HG02571 (cell line): Measurements from ENCODE around the gene IRF2BP1.
"Not testable (repeated sequence)": the region's sequence is repeated elsewhere in the genome, so short reads cannot be mapped to it uniquely, and the experiment has no call there.

ENCODE experiments used
- ATAC-seq: cut with Tn5 transposase; IDR thresholded peaks from one replicate; pipeline ENCODE4 v1.9.1; 2021; ENCODE audit warnings: mild to moderate bottlenecking, moderate library complexity; ENCODE audit not compliant: unreplicated experiment

Gene IRF2BP1

GRCh38 chr19:45902651-45903625 is 17.0 kb upstream of the IRF2BP1 start:
- peak; percentile 81 for ATAC-seq

DNA sequence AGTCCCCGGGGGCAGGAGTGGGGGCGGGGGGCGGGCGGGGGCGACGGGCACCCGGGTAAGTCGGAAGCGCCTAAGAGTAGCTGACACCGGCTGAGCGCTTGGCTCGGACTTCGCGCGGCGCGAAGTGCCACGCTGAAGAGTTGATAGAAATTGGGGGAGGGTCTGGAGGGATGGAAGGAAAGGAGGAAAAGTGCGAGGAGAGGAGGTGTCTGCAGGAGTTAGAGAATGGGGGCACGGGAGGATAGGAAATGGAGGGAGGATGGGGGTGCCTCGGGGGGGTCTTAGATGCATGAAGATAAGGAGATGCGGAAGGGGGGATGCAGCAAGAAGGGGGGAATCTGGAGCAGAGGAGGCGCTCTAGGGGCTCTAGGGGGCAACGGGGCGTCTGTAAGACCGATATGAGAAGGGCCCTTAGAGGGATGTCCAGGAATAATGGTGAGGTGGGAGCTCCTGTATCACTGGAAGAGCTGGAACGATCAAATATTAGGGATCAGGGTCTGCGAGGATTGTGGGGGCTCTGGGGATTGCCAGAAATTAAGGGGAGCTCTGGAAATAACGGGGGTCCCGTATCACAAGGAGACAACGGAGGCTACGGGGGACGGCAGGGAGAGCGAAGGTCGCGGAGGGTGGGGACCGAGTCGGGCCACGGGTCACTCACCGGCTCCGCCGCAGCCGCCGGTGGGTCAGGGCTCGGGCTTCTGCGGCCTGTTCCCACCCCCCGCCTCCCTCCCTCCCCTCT is 16.1 kb upstream of the IRF2BP1 start, which contains the start of gene MYPOP:
Gene MYPOP (minus strand): TSS at position 702 of the 739 bp plus-strand sequence. CDS start 840 bp downstream, outside the sequence.
- ATAC-seq, result no peak

DNA sequence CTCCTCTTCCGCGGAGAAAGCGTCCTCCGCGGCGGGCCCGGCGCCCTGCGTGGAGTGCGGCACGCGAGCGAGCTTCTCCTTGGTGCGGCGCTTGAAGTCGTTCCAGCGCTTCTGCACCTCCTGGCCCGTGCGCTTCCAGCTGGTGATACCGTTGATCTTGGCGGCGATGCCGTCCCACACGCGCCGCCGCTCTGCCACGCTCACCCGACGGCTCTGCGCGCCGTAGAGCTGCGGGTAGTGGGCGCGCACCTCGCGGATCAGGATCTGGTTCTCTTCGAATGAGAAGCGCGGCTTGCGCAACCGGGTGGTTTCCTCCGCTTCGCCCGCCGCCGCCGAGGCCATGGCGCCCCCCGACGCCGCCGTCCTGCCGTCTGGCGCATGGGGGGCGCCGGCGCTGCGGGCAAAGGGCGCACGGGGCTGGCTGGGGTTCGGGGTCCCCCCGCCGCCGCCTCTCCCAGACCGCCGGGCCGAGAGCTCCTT is 15.5 kb upstream of the IRF2BP1 start:
- no peak for ATAC-seq

DNA sequence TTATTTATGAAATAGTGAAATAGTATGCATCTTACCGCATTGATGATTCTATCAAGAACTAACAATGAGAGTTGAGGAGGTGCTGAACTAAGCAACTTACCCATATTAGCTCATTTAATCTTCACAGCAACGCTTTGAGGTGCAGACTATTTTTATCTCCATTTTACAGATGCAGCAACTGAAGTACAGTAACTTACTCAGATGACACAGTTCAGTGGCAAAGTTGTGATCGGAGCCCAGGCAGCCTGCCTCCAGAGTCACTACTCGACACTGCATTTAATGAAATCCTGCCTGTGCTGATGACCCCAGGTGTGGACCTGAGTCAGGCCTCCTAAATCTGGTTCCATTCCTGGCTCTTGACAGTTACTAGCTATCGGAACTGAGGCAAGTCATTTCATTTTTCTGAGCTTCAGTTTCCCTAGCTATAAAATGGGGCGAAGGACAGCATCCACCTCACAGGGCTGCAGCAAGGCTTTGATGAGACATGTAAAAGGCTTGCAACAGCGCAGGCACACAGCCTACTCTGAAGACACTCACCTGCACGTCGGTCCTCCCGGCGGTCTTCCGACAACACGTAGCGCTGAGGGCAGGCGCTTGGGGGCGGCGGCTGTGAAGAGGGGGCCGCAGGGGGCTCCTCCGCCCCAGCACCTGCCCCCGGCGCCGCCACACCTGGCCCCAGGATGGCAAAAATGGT is 14.9 kb upstream of the IRF2BP1 start:
- ATAC-seq, result no peak

DNA sequence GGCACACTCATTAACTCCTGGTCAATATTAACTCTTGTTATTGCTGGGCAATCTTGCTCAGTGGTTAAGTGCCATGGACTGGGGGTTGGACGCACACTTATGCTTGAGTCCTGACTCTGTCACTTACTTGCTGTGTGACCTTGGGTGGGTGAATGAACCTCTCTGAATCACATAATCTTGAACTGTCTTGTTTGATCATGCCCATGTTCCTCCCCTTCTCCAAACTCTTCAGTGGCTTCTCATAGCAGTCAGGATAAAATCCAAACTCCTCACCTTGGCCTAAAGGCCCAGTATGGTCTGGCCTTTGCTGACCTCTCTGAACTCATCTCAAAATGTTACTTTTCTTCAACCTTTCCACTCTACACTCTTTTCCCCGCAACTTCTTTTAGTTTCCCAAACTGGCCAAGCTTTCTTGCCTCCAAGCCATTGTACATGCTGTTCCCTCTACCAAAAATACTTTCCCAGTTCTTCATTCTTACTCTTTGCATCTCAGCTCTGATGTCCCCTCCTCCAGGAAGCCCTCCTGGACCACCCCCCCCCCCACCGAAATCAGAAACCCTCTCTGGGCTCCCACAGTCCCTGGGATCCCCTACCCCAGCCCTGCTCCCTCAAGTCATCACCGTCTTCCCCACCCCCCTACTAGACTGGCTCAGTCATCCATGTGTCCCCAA is 14.1 kb upstream of the IRF2BP1 start:
- ATAC-seq, result no peak

- no peak for ATAC-seq
Measured at GRCh38 chr19:45899253-45899652, 13.3 kb upstream of the IRF2BP1 start.

GRCh38 chr19:45897261-45897812 is 11.4 kb upstream of the IRF2BP1 start:
- no peak for ATAC-seq

GRCh38 chr19:45895983-45896599 is 10.2 kb upstream of the IRF2BP1 start:
- not testable (repeated sequence) for ATAC-seq

GRCh38 chr19:45895519-45895972 is 9.6 kb upstream of the IRF2BP1 start:
- ATAC-seq, result no peak

DNA sequence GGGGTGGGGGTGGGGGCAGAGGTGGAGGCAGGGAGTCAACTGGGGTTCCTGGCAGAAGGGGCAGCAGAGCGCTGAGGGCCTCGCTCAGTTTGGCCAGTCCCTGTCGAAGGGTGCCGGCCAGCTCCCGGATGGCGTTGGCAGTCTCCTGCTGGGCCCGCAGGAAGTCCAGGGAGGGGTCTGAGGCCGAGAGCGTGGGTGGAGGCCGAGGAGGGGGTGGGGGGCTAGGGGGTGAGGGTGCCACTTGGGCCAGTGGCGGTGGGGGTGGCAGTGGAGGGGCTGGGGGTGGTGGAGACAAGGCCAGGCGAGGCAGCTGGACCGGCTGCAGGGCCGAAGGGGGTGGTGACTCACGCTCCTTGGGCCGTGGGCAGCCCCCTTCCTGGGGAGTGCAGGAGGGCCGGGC is 4.9 kb upstream of the IRF2BP1 start:
- ATAC-seq, result no peak

DNA sequence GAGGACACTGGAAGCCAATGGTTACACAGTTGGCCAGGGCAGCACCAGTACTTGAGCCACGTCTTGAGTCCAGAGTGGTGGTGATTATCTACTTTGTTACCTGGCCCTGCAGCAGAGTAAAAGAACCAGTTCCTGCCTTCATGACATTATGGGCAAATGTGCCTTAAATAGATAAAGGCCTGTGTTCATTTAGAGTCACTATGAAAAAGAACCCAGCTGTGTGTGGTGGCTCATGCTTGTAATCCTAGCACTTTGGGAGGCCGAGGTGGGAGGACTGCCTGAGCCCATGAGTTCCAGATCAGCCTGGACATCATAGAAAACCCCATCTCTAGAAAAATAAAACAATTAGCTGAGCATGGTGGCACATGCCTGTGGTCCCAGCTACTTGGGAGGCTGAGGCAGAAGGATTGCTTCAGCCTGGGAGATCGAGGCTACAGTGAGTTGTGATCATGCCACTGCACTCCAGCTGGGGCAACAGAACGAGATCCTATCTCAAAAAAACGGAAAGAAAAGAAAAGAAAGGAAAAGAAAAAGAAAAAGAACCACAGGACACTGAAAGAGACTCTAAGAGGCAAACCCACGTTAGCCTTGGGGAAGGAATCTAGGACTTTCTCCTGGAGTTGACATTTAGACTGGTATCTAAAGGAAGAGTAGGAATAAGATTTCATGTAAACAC is 3.4 kb upstream of the IRF2BP1 start:
- ATAC-seq, result no peak

DNA sequence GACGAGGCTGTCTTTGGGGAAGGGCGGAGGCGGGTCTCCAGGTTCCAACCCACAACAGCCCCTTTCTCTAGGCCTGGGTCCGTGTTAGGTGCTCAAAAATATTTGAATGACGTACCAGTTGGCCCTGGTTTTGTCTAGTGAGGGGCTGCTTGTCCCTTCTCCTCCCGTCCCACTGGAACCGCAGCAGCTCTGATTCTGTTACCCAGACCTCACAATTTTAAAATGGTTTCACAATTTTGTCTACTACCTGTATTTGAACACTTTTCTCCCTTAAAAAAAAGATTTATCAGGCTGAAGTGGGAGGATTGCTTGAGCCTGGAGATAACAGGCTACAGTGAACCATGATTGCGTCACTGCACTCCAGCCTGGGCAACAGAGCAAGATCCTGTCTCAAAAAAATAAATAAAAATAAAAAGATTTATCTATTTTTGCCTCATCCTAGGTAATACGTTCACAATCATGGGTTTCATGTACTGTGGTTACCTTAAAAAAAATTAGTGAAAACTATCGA is 1.3 kb upstream of the IRF2BP1 start:
- ATAC-seq, result no peak

- ATAC-seq, result peak; percentile 43
Measured at GRCh38 chr19:45886427-45887199, 672 bp upstream of the IRF2BP1 start.

- ATAC-seq, result no peak
Measured at GRCh38 chr19:45884682-45885555, 1.0 kb downstream of the IRF2BP1 start.

- ATAC-seq, result no peak
Measured at GRCh38 chr19:45883881-45884681, 1.9 kb downstream of the IRF2BP1 start.

DNA sequence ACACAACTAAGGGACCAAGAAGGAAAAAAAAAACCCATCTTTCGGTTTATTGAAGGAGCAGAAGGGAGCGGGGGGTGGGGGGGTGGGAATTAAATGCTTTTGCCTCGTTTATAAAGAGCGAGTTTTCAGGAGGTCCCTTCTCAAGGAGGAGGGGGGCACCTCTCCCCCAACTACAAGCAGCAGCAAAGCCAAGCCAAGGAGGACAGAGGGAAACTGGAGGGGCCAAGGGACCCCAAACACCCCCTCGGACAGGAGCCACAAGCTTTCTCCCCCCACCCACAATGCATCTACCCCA is 2.4 kb downstream of the IRF2BP1 start:
- ATAC-seq, result no peak
